Measurements from ENCODE around the gene ENO2. TPM values are rescaled to one million over a fixed set of nuclear protein-coding genes. Genes with fewer than 3 reads are reported as not detected.

ENO2 gene
- total RNA-seq, 1 donor from 2014 or later, result 9.0 TPM

GRCh38 chr12:6948873-6949594, 34.7 kb downstream of the ENO2 start:
- no peak for DNase-seq

- no peak for DNase-seq
These were observed 36.0 kb downstream of the ENO2 start for GRCh38 chr12:6950401-6950801.

- DNase-seq, result peak; percentile 25
These were observed 36.6 kb downstream of the ENO2 start, which contains the start of gene PTPN6 for GRCh38 chr12:6950811-6951540. TSS of gene PTPN6 (plus strand) at chr12:6951356. CDS start at chr12:6951513, 157 bp downstream.

GRCh38 chr12:6951551-6952120, 37.3 kb downstream of the ENO2 start:
- no peak for DNase-seq

- no peak for DNase-seq
These were observed 37.9 kb downstream of the ENO2 start for GRCh38 chr12:6952121-6952862.

GRCh38 chr12:6952863-6953441, 38.6 kb downstream of the ENO2 start:
- DNase-seq, result no peak

- peak; percentile 69 for DNase-seq
These were observed 39.3 kb downstream of the ENO2 start for GRCh38 chr12:6953442-6954315.

GRCh38 chr12:6954316-6955107, 40.1 kb downstream of the ENO2 start:
- DNase-seq, result no peak

- no peak for DNase-seq
These were observed 41.0 kb downstream of the ENO2 start for GRCh38 chr12:6955108-6956020.

- DNase-seq, result no peak
These were observed 41.8 kb downstream of the ENO2 start for GRCh38 chr12:6956021-6956727.

- DNase-seq, result no peak
These were observed 42.8 kb downstream of the ENO2 start for GRCh38 chr12:6957151-6957701.

GRCh38 chr12:6957741-6958608, 43.6 kb downstream of the ENO2 start:
- DNase-seq, result no peak

- no peak for DNase-seq
These were observed 44.3 kb downstream of the ENO2 start for GRCh38 chr12:6958609-6959057.

GRCh38 chr12:6959058-6959804, 44.9 kb downstream of the ENO2 start:
- DNase-seq, result no peak

- DNase-seq, result no peak
These were observed 45.6 kb downstream of the ENO2 start for GRCh38 chr12:6959805-6960592.
